Daoy (cell line): ENCODE measurements around the gene ZNF831. TPM values are rescaled to one million over a fixed set of nuclear protein-coding genes. Genes with fewer than 3 reads are reported as not detected.

Source experiments
- DNase-seq: peaks from one replicate; pipeline ENCODE4 v3.0.0-alpha.2; 2015; ENCODE audit warnings: low read depth
- total RNA-seq: library from RNA; depleted of rRNA; stranded (reverse); fragments of >200 nt; shearing (Covaris generic); gene quantifications from 2 replicates; pipeline ENCODE4 v1.2.3, GENCODE V29; 2014

ZNF831 gene
- total RNA-seq, 1 experiment from 2014 or later: not detected

DNA sequence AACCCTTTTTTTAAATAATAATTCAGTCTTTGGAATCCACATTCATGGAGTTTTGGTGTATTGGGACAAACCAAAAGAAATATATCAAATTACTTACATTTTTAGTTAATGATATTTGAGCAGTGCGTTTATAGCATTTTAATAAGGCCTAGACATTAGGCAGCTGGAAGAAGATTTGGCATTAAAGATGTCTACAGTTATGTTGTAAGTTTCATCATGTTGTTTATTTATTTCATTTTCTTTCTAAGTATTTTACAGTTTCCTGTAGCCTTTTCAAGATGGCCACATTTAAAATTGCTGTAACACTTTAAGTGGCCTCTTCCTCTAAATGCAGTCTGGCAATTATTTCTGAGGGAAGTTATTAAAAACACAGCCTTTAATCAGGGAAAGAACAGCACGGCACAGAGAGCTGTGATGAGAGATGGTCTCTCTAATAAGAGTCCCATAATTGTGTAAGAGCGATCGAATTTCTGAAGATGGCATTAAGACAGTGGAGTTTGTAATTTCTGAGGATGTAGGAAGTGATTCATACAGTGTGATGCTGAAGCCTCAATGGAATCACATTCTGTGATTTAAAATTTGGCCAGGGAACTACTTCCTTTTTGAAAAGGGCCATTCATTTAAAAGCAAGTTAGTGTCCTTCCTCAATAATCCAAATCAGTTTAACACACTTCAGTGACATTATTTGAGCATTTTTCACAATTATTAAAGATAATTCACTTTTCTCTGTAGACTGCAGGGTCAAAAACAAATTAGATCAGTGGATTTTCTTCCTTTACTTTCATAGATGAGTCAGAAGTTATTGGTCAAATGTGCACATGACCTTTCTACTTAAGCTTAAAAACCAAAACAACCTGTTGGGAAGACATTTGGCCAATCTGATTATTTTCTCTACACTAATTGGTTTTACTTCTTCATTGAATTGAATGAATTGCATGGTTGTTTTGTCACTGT is 84.4 kb downstream of the ZNF831 start:
- DNase-seq: peak; percentile 36

DNA sequence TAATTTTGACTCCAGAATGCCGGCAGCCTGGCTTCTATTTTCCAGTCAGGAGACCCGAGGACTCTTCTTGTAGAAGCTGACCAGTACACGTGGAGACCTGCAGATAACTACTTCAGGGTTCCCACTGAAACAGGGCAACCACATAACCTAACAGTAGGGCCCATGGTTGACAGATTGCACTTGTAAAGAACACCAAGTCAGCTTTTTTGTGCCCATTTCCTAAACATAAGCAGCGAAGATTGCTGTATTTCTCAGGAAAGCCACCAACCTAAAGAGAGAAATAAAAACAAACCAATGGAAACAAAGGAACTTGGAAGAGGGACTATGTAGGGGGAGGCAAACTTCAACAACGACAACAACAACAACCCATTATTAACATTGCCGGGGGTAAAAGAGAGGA is 86.7 kb downstream of the ZNF831 start:
- DNase-seq: no peak

DNA sequence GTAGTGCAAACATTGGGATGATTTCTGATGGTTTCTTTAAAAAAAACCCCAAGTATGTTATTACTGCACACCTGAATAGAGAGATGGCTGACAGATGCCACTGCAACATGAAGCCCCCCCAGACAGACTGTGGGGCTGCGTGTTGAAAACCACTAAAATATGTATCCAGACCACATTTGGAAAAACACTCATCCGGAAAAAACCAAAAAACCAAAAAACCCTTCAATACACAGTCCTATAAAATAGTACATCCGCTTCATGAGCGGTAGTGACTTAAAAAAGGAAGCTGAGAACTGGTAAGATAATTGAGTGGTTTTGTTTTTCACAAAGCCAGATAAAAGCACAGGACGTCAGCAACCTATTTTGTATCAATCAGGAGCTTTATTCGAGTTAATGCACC is 89.7 kb downstream of the ZNF831 start:
- no peak for DNase-seq

DNA sequence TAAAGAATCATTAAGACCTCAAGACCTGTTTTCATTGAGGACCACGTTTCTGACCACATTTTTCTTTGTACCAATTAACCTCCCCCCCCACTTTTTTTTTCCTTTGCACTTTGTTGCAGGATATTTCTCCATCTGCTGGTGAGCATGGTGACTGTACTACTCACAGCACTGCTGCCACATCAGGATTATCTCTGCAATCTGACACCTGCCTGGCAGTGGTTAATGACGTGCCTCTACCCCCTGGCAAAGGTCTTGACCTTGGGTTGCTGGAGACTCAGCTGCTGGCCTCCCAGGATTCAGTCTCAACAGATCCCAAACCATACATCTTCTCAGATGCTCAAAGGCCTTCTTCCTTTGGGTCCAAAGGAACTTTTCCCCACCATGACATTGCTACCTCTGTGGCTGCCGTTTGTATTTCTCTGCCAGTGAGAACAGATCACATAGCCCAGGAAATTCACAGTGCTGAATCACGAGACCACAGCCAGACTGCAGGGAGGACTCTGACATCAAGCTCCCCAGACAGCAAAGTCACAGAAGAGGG is 90.2 kb downstream of the ZNF831 start:
- peak; percentile 58 for DNase-seq

DNA sequence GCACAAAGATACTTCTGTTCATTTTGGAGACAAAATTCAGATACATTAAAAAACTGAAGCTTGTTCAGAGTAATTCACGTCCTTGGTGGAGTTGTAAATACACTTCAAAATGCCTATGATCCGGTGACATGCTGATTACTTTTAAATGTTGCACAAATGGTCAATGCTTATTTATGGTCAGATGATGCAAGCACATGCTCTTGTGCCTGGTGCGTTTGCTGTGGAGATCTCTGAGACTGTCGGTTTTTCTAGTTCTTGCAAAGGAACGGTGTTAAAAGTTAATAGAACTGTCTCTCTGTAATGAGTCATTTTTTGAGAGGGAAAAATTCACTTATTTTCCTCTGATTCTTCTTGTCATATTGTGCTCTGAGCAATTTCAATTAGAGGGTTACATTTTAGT is 91.6 kb downstream of the ZNF831 start:
- no peak for DNase-seq

DNA sequence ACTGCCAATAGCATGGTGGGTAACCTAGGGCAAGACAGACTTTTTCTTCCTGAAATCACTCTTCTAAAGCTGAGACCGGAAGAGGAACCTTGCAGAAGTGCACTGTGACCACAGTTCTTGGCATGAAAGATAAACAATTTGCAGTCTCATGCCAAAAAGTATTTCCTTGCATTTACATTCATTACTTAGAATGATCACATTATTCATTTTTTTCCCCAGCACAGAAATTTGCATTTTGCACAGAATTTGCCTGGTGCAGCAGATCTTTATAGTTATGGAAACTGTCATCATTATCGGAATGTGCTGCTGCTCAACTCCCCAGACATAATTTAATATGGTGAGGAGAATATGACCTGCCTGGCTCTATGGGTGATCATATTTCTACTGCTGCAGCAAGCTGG is 94.6 kb downstream of the ZNF831 start:
- no peak for DNase-seq

DNA sequence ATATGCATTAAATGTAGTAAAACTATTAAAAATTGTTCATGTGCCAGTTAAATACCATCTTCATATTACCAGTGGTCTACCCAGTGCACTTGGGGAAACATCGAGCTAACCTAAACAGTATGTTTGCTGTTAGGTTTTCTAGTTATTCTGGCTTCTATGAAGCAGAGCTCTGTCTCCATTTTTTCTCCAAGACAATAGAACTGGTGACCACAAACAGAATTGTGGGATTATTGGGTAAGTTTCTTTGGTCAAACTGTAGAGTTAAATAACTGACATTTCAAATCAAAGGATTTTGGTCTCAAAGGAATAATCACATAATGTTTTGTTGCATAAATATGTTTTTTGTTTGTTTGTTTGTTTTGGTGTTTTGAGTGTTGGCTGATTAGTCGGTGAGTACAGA is 96.3 kb downstream of the ZNF831 start:
- DNase-seq: no peak

DNA sequence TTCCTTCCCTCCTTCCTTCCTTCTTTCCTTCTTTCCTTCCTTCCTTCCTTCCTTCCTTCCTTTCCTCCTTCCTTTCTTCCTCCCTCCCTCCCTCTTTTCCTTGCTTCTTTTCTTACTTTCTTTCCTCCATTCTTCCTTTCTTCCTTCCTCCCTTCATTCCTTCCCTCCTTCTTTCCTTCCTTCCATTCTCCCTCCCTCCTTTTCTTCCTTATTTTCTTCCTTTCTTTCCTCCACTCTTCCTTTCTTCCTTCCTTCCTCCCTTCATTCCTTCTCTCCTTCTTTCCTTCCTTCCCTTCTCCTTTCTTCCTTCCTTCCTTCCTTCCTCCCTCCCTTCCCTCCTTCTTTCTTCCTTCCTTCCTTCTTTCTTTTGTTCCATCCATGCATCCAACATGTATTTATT is 101.7 kb downstream of the ZNF831 start:
- DNase-seq: no peak

DNA sequence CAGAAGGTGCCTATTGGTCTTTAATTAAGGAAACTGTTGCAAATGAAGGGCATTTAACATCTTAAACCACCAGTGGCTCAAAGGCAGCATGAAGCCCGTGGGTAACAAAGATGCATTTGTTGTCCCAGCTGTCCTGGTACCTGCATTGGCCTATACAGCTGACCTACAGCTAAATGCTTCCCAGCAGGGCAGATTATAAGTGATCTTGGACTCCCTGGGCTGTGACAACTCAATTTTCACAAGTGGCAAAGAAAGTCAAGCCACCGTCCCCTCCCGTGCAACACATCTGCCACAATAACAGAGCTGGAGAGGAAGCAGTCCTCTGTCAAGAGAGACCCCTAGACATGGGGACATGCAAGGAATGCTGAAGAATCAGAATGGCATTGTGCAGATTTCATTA is 105.2 kb downstream of the ZNF831 start:
- DNase-seq: no peak

DNA sequence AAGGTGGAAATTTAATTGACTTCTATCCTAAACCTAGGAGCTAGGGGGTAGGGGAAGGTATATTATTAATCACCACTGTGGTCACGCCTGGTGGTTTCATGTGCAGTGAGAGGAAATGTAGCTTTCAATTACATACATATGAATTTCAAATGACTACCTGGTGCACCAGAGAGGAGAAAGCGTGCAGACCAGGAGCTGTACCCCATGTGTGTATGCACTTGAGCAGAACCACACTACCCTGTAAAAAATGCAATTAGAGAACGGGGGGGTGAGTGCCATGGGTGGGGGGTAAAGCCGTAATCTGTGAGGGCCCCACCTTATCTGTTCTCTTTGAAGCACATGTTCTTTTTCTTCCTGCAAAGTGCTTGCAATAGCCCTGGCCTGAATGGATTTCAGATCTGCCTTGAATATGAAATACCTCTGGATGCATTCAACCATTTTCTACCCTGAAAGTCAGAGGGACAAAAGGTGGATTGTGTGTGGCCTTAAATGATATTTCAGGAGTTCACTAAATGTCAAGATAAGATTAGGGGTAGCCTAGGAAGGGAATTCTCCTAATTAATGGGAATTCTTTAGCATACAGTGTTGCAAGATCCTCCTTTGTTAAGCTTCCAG is 105.9 kb downstream of the ZNF831 start:
- DNase-seq: no peak

DNA sequence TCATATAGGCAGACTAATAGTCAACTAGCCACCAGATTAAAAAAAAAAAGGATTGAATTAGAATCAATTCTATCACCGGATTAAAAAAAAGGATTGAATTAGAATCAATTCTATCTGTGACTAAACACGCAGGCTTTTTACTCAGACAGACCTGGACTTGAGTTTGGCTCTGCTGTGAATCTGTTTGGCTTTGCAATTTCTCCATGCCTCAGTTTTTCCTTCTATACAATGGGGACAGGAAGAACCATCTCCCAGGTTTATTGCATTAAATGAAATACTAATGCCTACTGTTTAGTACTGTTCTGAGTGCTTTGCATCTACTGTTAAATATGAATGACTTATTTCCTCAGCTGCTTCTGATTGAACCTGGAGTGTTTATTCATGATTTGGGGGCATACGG is 106.8 kb downstream of the ZNF831 start:
- no peak for DNase-seq

DNA sequence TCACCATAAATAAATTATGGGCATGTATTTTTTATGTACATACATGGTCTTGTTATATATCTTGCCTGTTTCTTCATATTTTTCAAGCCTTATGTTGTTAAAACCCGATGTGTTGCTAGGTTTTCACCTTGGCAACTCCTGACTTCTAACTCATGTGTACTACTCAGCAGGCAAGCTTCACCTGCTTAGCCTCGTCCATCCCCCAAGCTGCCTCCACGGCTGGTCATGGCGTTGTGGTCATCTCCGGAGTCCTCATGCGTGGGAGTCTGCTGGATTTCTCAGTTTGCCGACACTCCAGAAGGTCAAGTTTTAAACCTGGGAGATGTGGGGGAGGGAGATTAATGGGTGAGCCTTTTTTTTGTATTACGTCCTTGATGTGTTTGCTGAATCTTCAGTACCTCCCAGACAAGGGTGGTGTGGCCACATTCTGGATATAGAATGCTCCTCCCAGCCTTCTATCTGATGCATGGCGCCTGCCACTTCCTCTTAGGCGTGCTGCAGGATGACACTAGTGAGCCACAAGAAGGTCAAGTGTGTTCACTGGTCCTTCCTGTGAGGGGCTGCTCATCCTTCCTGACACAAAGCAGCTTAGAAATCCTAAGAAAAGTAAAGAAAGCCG is 110.2 kb downstream of the ZNF831 start:
- peak; percentile 5 for DNase-seq

DNA sequence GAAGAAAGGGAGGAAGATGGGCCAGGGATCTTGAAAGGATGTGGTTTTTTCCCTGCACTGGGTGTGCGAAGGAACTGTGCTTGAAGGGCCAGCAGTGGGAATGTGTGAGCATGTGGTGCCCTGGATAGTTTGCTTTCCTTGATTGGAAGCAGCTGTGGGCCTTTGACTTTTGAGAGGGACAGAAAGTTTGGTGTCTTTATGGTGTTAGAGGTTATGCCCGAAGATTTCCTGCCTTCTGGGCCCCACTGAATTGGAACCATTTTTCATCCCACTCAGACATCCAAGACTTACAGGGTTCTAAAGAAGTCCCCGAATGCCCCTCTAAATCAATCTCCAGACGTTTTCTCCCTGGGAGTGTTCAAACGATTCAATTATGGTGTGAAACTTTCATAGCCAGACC is 113.3 kb downstream of the ZNF831 start:
- no peak for DNase-seq

DNA sequence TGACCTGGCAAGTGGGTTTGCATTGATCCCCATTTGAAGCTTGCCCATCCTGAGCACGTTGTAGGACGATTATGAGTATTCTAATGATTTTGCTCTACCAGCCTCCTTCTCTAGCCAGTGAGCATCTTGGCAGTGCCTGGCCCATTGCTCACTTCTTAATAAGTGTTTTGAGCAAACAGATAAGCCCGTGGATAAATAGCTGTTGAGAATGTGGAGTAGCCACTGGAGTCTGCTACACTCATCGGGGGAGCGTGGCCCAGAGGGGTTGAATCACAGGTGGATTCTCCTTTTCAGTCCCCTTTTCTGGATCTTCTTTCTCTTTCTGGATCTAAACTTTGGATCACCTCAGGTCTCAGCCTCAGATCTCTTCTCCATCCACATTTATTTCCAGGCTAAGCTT is 120.8 kb downstream of the ZNF831 start:
- no peak for DNase-seq

DNA sequence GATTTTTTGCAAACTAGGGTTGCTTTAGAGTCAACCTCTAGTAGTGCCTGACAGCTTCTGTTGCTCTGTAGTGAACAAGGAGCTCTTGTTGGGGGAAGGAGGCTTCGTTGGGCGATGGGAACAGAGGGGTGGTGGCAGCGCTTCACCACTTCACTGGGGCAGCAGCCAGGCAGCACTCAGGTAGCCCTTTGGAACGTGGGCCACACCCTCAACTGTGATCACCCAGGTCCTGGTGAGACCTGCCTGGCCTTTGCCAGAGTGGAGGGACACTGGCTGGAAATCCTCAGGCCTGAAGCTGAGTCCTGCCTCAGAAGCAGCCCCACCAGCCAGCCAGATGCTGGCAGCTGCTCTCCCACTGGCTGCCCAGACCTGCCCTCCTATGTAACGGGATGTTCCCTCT is 126.4 kb downstream of the ZNF831 start:
- DNase-seq: no peak

DNA sequence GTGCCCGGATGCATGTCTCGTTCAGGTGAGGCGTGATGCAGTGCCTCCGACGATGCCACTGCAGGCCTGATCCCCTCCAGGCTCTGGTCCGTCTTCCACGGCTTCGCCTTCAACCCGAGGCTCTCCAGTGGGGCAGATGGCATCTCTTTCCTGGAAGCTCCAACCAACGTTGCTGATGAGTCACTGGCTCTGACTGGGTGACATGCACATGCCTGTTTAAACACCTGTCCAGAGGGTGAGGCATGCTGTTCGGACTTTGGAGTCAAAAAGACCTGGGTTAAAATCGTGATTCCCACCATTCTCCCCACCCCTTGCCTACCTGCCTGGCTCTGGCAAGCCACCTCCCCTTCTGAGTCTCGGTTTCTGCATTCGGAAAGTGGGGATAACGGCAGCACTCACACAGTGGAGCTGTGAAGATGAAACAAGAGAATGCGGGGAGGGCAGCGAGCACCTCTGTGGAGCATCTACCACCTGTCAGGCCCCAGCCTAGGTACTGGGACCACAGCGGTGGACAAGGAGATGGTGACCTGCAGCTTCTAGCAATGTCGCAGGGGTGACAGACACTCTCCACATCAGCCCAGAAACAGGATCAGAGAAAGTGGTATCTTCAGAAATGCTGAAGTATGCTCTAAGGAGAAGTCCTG is 128.2 kb downstream of the ZNF831 start:
- DNase-seq: peak; percentile 11

DNA sequence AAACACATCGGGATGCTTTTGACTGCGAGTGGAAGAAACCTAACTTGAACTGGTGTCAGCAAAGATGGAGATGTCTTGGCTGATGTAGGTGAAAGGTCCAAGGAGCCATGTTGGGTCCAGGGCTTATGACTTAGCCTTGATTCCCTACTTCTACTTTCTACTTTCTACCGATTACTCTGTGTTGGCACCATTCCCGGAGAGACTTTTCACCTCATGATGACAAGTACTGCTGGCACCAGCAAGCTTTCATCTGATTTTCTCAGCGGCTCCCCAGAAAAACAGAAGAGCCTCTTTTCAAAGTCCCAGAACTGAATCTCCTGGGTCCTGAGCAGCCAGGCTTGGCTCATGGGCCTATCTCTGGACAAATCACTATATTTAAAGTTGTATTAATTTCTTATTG is 131.9 kb downstream of the ZNF831 start:
- peak; percentile 7 for DNase-seq

DNA sequence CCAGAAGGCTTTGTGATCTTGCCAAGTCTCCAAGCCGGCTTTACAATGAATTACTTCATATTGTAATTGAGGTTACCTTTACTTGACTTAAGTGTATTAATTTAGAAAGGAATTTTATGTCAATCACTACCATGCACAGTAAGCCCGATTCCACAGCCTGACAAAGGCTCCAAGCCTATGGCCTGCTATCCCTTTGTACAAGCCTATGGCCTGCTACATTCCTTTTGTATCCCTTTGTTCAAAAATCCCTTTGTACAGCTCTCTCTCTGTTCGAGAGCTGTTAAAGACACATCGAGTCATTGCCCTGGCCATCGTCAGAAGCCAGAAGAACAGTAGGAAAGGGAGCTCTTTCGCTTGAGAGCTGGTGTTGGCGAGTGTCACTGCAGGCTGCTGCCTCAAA is 134.1 kb downstream of the ZNF831 start:
- no peak for DNase-seq

DNA sequence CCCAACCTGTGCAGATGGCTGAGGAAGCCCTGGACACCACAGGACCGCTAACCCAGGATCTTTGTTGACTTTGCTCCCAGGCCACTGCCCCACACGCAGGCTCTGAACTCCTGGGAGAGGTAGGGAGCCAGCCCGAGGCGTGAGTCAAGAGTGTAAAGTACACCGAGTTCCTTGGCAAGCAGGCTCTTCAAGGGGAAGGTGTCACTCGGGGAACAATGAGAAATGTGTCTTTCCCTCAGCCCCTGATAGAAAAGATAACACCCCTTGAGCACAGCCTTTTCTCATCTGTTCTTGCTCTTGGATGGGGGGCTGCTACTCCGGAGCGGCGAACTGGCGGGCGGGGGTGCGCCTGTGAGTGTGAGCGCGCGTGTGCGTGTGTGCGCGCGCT is 136.3 kb downstream of the ZNF831 start:
- DNase-seq: no peak

DNA sequence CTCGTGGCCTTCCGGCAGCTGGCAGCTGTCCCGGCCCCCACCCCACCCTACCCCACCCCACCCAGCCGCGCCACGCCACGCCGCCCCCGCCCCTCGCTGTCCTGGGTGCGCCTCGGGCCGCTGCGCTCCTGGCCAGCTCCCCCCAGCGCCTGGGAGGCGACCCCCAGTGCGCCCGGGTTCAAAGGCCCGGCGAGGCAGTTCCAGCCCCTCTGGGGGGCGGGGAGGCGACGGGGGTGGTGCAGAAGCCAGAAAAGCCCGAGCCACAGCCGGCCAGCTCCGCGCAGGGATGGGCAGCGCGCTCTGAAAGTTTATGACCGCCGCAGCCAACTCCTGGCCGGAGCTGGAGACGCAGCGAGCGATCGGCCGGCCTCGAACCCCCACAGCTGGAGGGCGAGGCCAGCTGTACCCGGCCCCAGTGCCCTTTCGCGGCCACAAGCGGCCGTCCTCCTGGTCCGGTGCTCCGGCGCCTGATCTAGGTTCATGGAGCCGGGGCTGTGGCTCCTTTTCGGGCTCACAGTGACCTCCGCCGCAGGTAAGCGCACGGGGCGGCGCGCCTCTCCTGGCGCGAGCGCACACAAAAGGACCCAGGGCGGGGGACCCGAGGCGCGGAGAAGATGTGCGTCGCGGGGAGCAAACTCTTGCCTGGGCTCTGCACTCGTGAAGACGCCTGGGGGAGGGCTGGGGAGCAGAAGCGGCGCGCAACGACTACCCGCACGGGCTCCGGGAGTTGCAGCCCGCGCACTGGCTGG is 136.9 kb downstream of the ZNF831 start, which contains the start of gene EDN3:
TSS of gene EDN3 (plus strand) at position 279 of the 749 bp plus-strand sequence. CDS start at position 481, 202 bp downstream.
- DNase-seq: no peak

DNA sequence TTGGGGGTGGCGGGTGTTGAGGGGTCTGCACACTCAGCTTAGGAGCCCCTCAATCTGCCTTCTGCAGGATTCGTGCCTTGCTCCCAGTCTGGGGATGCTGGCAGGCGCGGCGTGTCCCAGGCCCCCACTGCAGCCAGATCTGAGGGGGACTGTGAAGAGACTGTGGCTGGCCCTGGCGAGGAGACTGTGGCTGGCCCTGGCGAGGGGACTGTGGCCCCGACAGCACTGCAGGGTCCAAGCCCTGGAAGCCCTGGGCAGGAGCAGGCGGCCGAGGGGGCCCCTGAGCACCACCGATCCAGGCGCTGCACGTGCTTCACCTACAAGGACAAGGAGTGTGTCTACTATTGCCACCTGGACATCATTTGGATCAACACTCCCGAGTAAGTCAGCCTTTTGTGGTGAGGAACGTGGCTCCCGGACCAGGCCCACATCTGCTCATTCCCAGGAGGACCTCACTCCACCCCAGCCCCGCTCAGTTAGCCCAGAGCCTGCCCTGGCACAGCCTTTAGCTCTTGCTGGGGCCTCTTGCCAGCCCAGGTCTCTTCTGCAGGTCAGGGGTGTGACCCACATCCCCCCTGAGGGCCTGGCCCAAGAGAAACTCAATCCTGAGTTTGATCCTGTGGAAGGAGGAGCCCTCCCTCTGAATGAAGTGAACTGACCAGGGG is 137.9 kb downstream of the ZNF831 start:
- DNase-seq: no peak
